OCI-LY7 (cell line): ENCODE results near the gene VNN1.
"Not testable (repeated sequence)": the region's sequence is repeated elsewhere in the genome, so short reads cannot be mapped to it uniquely, and the experiment has no call there.

ENCODE experiments used
- EZH2phosphoT487 ChIP-seq: fragments of 200-600 bp; sonication (generic); IDR thresholded peaks from 2 replicates; pipeline ENCODE4 v1.6.1; 2018; ENCODE audit warnings: low read depth, borderline replicate concordance, mild to moderate bottlenecking, mixed run types, antibody characterized with exemption, low read length, moderate library complexity, mixed read lengths
- TF ChIP-seq, protein P1 (sequence below): fragments of 200-600 bp; sonication (generic); conservative IDR thresholded peaks from 2 replicates; pipeline ENCODE4 v1.5.1; 2014; ENCODE audit warnings: mild to moderate bottlenecking, antibody characterized with exemption, low read length, moderate library complexity, mixed read lengths

DNA sequence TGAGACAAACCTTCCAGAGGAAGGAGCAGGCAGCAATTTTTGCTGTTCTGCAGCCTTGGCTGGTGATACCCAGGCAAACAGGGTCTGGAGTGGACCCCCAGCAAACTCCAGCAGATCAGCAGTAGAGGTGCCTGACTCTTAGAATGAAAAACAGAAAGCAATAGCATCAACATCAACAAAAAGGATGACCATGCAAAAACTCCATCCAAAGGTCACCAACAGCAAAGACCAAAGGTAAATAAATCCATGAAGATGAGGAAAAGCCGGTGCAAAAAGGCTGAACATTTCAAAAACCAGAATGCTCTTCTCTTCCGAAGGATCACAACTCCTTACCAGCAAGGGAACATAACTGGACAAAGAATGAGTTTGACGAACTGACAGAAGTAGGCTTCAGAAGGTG, 77.9 kb downstream of the VNN1 start:
- TF ChIP-seq, protein P1, sequence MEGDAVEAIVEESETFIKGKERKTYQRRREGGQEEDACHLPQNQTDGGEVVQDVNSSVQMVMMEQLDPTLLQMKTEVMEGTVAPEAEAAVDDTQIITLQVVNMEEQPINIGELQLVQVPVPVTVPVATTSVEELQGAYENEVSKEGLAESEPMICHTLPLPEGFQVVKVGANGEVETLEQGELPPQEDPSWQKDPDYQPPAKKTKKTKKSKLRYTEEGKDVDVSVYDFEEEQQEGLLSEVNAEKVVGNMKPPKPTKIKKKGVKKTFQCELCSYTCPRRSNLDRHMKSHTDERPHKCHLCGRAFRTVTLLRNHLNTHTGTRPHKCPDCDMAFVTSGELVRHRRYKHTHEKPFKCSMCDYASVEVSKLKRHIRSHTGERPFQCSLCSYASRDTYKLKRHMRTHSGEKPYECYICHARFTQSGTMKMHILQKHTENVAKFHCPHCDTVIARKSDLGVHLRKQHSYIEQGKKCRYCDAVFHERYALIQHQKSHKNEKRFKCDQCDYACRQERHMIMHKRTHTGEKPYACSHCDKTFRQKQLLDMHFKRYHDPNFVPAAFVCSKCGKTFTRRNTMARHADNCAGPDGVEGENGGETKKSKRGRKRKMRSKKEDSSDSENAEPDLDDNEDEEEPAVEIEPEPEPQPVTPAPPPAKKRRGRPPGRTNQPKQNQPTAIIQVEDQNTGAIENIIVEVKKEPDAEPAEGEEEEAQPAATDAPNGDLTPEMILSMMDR: not testable (repeated sequence)
- not testable (repeated sequence) for TF ChIP-seq EZH2phosphoT487
